Gastroesophageal sphincter (tissue), 4 donors: ENCODE results near the gene SMLR1. TPM values are rescaled to one million over a fixed set of nuclear protein-coding genes. Genes with fewer than 3 reads are reported as not detected.

ENCODE experiments used
- ATAC-seq: fragments of 150-250 bp; one replicate; pipeline ENCODE4 v1.9.1; 2016; ENCODE audit warnings: mild to moderate bottlenecking, moderate library complexity
- H3K27ac ChIP-seq, 4 donors: fragments of 200-600 bp; sonication (generic) in 3 of 4; 1 replicate in 3 of 4; 2 replicates in 1 of 4; pipeline ENCODE4 v1.5.1; 2016 to 2019
- H3K27me3 ChIP-seq: fragments of 200-600 bp; sonication (generic); one replicate; pipeline ENCODE4 v1.5.1; 2019
- H3K36me3 ChIP-seq, 2 donors: fragments of 200-600 bp; sonication (generic); one replicate each; pipeline ENCODE4 v1.5.1; 2019; ENCODE audit warnings: control low read depth in 1 of 2
- H3K4me1 ChIP-seq, 3 donors: fragments of 200-600 bp; sonication (generic); 1 replicate in 2 of 3; 2 replicates in 1 of 3; pipeline ENCODE4 v1.5.1; 2016 to 2019; ENCODE audit warnings: control low read depth in 2 of 3
- H3K4me3 ChIP-seq, 2 donors: fragments of 200-600 bp; sonication (generic); one replicate each; pipeline ENCODE4 v1.5.1; 2019; ENCODE audit warnings: mild to moderate bottlenecking in 1 of 2, moderate library complexity in 1 of 2
- H3K9me3 ChIP-seq, 3 donors: fragments of 200-600 bp; sonication (generic); one replicate each; pipeline ENCODE4 v1.5.1; 2017 to 2019; ENCODE audit warnings: control low read depth in 2 of 3
- CTCF ChIP-seq, 4 experiments: fragments of 200-600 bp in 2 of 4; fragments of 450-650 bp in 2 of 4; sonication (generic) in 1 of 4; IDR thresholded peaks; one replicate each; pipeline ENCODE4 v1.5.1; 2017 to 2019; ENCODE audit warnings: antibody characterized with exemption in 4 of 4, mild to moderate bottlenecking in 2 of 4, moderate library complexity in 2 of 4
- EP300 ChIP-seq: sonication (generic); formaldehyde crosslinking; IDR thresholded peaks from one replicate; pipeline ENCODE4 v1.6.1; 2017; ENCODE audit warnings: antibody characterized with exemption, mild to moderate bottlenecking
- POLR2A ChIP-seq, 2 donors: fragments of 450-650 bp; IDR thresholded peaks; one replicate each; pipeline ENCODE4 v1.6.1; 2017; ENCODE audit warnings: antibody characterized with exemption in 2 of 2, mild to moderate bottlenecking in 2 of 2, moderate library complexity in 1 of 2
- POLR2AphosphoS5 ChIP-seq: sonication (generic); formaldehyde crosslinking; IDR thresholded peaks from one replicate; pipeline ENCODE4 v1.6.1; 2017; ENCODE audit warnings: antibody characterized with exemption
- WGBS, 2 donors: methylation state at CpG; one replicate each; pipeline ENCODE4 v1.1.5; 2018; ENCODE audit warnings: low coverage in 1 of 2; 5-methylcytosine and 5-hydroxymethylcytosine counted together
- total RNA-seq, 4 donors: library from RNA; depleted of rRNA; stranded (reverse); fragments of >200 nt; gene quantifications; one replicate each; pipeline ENCODE4 v1.1.0, GENCODE V29; 2016

Gene SMLR1
- total RNA-seq, 4 donors from 2014 or later, result not detected

- Histone ChIP-seq H3K9me3 (peaks cover 0 to 7% (median 0%) of the 10 kb centered on the region in 3 donors), H3K4me1 (peaks cover 0 to 11% (median 2%) of the 10 kb centered on the region in 3 donors), H3K36me3 (no peaks in the 10 kb centered on the region), H3K27me3 (no peaks in the 10 kb centered on the region), H3K27ac (no peak overlapping the region), H3K4me3 (no peak overlapping the region)
- WGBS, 2 donors, result 94 to 100% methylated on average over 2 of the region's 3 CpGs
- ATAC-seq, result no peak
- no peak for TF ChIP-seq EP300
- no peak for TF ChIP-seq POLR2A (IDR thresholded peaks at IDR 0.05)
Observed at GRCh38 chr6:130814506-130814905, 12.7 kb upstream of the SMLR1 start.

GRCh38 chr6:130815200-130816071 is 11.8 kb upstream of the SMLR1 start:
- Histone ChIP-seq H3K27me3 (no peaks in the 10 kb centered on the region), H3K4me1 (peaks cover 0 to 5% (median 0%) of the 10 kb centered on the region in 3 donors), H3K9me3 (peaks cover 0 to 7% (median 0%) of the 10 kb centered on the region in 3 donors), H3K27ac (no peak overlapping the region), H3K36me3 (no peaks in the 10 kb centered on the region), H3K4me3 (no peak overlapping the region)
- no peak for ATAC-seq
- 87 to 96% methylated on average over 5 of the region's 5 CpGs for WGBS, 2 donors
- no peak for TF ChIP-seq EP300
- no peak for TF ChIP-seq POLR2AphosphoS5
- TF ChIP-seq CTCF (IDR thresholded peaks at IDR 0.05), result no peak
- TF ChIP-seq POLR2A (IDR thresholded peaks at IDR 0.05), result no peak

- ATAC-seq, result no peak
- TF ChIP-seq CTCF (IDR thresholded peaks at IDR 0.05), result no peak
- no peak for TF ChIP-seq POLR2AphosphoS5
- TF ChIP-seq EP300, result no peak
- TF ChIP-seq POLR2A (IDR thresholded peaks at IDR 0.05), result no peak
- Histone ChIP-seq H3K4me3 (no peak overlapping the region), H3K27ac (no peak overlapping the region), H3K9me3 (peaks cover 0 to 5% (median 0%) of the 10 kb centered on the region in 3 donors), H3K27me3 (no peaks in the 10 kb centered on the region), H3K36me3 (no peaks in the 10 kb centered on the region), H3K4me1 (no peaks in the 10 kb centered on the region)
- WGBS, 2 donors, result 95 to 100% methylated on average over 1 of the region's 1 CpG
Observed at GRCh38 chr6:130822736-130823135, 4.5 kb upstream of the SMLR1 start.

- TF ChIP-seq EP300 (no peak), POLR2A (IDR thresholded peaks at IDR 0.05) (no peak), CTCF (IDR thresholded peaks at IDR 0.05) (no peak), POLR2AphosphoS5 (no peak)
- Histone ChIP-seq H3K4me1 (no peaks in the 10 kb centered on the region), H3K27me3 (no peaks in the 10 kb centered on the region), H3K36me3 (no peaks in the 10 kb centered on the region), H3K27ac (no peak overlapping the region), H3K9me3 (no peaks in the 10 kb centered on the region), H3K4me3 (no peak overlapping the region)
- 79 to 96% methylated on average over 4 of the region's 5 CpGs for WGBS, 2 donors
- ATAC-seq, result no peak
Observed at GRCh38 chr6:130824978-130825694, 2.1 kb upstream of the SMLR1 start.

GRCh38 chr6:130825772-130826441 is 1.3 kb upstream of the SMLR1 start:
- Histone ChIP-seq H3K27ac (no peak overlapping the region), H3K4me1 (no peaks in the 10 kb centered on the region), H3K36me3 (no peaks in the 10 kb centered on the region), H3K27me3 (no peaks in the 10 kb centered on the region), H3K9me3 (no peaks in the 10 kb centered on the region), H3K4me3 (no peak overlapping the region)
- no peak for TF ChIP-seq CTCF (IDR thresholded peaks at IDR 0.05)
- TF ChIP-seq POLR2AphosphoS5, result no peak
- WGBS, 2 donors, result 72 to 100% methylated on average over 2 to 3 of the region's 3 CpGs
- ATAC-seq, result no peak
